Keratinocyte (primary cell): ENCODE measurements around the gene POR.

Source experiments
- CTCF ChIP-seq, 3 experiments: IDR thresholded peaks in 1 of 3; conservative IDR thresholded peaks in 1 of 3; optimal IDR thresholded peaks in 1 of 3; 2 replicates in 2 of 3; 3 replicates in 1 of 3; pipeline versions ENCODE3 to v1.5.1; 2011; ENCODE audit warnings: low read length in 3 of 3, mild to moderate bottlenecking in 3 of 3, moderate library complexity in 2 of 3, control low read depth in 1 of 3, inconsistent platforms in 1 of 3; ENCODE audit not compliant: insufficient read depth in 2 of 3; ENCODE audit errors: extremely low read depth in 1 of 3
- EZH2 ChIP-seq: IDR thresholded peaks from one replicate; pipeline ENCODE4 v1.6.1; 2012; ENCODE audit warnings: inconsistent platforms, mild to moderate bottlenecking, low read length, moderate library complexity

GRCh38 chr7:76011442-76011861 lies 96.5 kb downstream of the POR start:
- TF ChIP-seq CTCF (optimal IDR thresholded peaks at IDR 0.05 in 1 of 3, IDR thresholded peaks at IDR 0.05 in 1 of 3, conservative IDR thresholded peaks at IDR 0.05 in 1 of 3; ENCODE audit: extremely low read depth in 1 of 3, insufficient read depth in 2 of 3, low read length in 3 of 3), result no peak
- TF ChIP-seq EZH2, result no peak
